ENCODE results near the gene HSDL2. TPM values are rescaled to one million over a fixed set of nuclear protein-coding genes. Genes with fewer than 3 reads are reported as not detected.

The HSDL2 gene
- polyA plus RNA-seq, 1 of the 3 experiments (the other 2 are of a cell fraction): 14.4 TPM

DNA sequence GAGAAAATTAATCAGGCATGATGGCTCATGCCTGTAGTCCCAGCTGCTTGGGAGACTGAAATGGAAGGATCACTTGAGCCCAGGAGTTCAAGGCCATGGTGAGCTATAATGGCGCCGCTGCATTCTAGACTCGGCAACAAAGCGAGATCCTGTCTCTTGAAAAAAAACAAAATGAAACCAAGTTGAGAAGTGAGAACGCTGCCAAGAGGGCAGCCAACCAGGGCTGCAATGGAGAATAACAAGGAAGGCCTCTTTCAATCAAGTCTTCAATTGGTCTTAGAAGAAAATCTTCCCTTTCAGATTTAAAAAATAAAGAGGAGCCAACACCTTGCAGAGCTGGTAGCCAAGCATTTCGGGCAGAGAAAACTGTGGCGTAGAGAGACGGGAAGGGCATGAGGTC lies 121.4 kb downstream of the HSDL2 start:
- Histone ChIP-seq H3K79me2 (ENCODE audit: insufficient read depth) (peaks cover 30% of the 10 kb centered on the region), H3K36me3 (replicated peaks in 1 of 2; ENCODE audit: control insufficient read depth in 1 of 2, insufficient read depth in 2 of 2, low read length in 1 of 2) (no peaks in the 10 kb centered on the region), H3K27ac (ENCODE audit: low read depth in 2 of 2, low read length in 1 of 2) (no peak overlapping the region), H4K20me1 (ENCODE audit: insufficient read depth) (no peaks in the 10 kb centered on the region), H3K27me3 (ENCODE audit: insufficient read depth) (no peaks in the 10 kb centered on the region), H3K4me3 (ENCODE audit: low read depth in 2 of 2, low read length in 1 of 2) (no peak overlapping the region), H3F3A (replicated peaks; ENCODE audit: insufficient read depth) (peaks cover 6% of the 10 kb centered on the region), H3K9me3 (no peaks in the 10 kb centered on the region), H3K4me2 (no peak overlapping the region), H3K9me2 (no peaks in the 10 kb centered on the region), H3K9ac (no peak overlapping the region), H2AFZ (ENCODE audit: low read depth) (no peak overlapping the region), H3K4me1 (ENCODE audit: control insufficient read depth in 1 of 2, insufficient read depth in 2 of 2, low read depth in 1 of 2, low read length in 1 of 2) (peaks cover 0 to 8% of the 10 kb centered on the region in 2 experiments; a peak in 3 of 4 replicates)
- ChIA-PET CTCF (interaction anchor here (0.8 kb wide), 1 partner anchor 15 kb away, joined by 3 read pairs; the partner anchor contains the start of gene KIAA1958), POLR2A (no interaction called here)
- DNase-seq: no peak
- TF ChIP-seq FOSL2 (IDR thresholded peaks at IDR 0.05; ENCODE audit: borderline replicate concordance, low read depth): no peak
- TF ChIP-seq RCOR1 (IDR thresholded peaks at IDR 0.05; ENCODE audit: low read length): no peak
- no peak for TF ChIP-seq POLR2AphosphoS5 (IDR thresholded peaks at IDR 0.05; ENCODE audit: low read depth, low read length)
- 94% methylated on average over 8 of the region's 8 CpGs for WGBS (ENCODE audit: low lambda C conversion rate)

DNA sequence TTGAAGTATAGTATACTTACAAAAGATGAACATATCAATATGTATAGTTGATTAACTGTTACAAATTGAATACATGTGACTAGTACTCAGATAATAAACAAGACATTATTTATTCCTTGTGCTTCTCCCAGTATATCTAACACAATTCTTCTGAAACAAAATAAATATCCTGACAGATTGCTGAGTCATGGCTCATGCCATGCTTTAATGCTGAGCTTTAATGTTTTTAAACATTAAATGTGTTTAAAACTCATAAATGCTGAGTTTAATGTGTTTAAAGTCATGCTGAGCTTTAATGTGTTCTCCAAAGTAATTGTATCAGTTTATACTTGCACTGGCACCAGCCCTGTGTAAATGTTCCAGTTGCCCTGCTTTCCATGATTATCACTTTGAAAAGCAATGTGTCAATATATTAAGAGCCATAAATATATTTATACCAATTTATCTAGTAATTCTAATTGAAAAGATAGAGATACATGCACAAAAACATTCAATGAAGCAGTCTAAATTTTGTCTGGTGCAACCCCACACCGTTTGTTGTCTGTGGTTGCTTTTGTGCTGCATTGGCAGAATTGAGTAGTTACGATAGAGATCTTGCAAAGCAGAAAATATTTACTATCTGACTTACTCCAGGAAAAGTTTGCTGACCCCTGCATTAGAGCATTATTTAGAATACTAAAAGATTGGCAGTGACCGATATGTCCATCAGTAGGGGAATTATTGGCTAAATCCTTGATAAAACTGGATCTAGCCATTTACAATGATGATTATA lies 122.5 kb downstream of the HSDL2 start:
- POLR2A ChIA-PET: no interaction called here

More for the DNA sequence above, 122.5 kb downstream of the HSDL2 start:
- Histone ChIP-seq H3K4me1 (ENCODE audit: control insufficient read depth in 1 of 2, insufficient read depth in 2 of 2, low read depth in 1 of 2, low read length in 1 of 2) (peaks cover 0 to 8% of the 10 kb centered on the region in 2 experiments; a peak in 3 of 4 replicates), H3K9me2 (no peaks in the 10 kb centered on the region), H3K9ac (no peak overlapping the region), H2AFZ (ENCODE audit: low read depth) (no peak overlapping the region), H3K79me2 (ENCODE audit: insufficient read depth) (peaks cover 31% of the 10 kb centered on the region), H3K4me3 (ENCODE audit: low read depth in 2 of 2, low read length in 1 of 2) (no peak overlapping the region), H4K20me1 (ENCODE audit: insufficient read depth) (no peaks in the 10 kb centered on the region), H3K27ac (ENCODE audit: low read depth in 2 of 2, low read length in 1 of 2) (no peak overlapping the region), H3F3A (replicated peaks; ENCODE audit: insufficient read depth) (peaks cover 6% of the 10 kb centered on the region), H3K9me3 (no peaks in the 10 kb centered on the region), H3K4me2 (no peak overlapping the region), H3K27me3 (ENCODE audit: insufficient read depth) (no peaks in the 10 kb centered on the region), H3K36me3 (replicated peaks in 1 of 2; ENCODE audit: control insufficient read depth in 1 of 2, insufficient read depth in 2 of 2, low read length in 1 of 2) (no peaks in the 10 kb centered on the region)
- 90% methylated on average over 3 of the region's 3 CpGs for WGBS (ENCODE audit: low lambda C conversion rate)
- CTCF ChIA-PET: interaction anchor here (0.6 to 0.8 kb wide), 3 partner anchors 16 to 389 kb away, joined by 3 read pairs; partner anchors contain the start of gene KIAA1958
- TF ChIP-seq MEF2A (IDR thresholded peaks at IDR 0.05; ENCODE audit: borderline replicate concordance, low read depth): no peak
- TF ChIP-seq TAF1 (IDR thresholded peaks at IDR 0.05; ENCODE audit: borderline replicate concordance, low read depth, low read length): no peak
- no peak for TF ChIP-seq SIN3A (IDR thresholded peaks at IDR 0.05; ENCODE audit: borderline replicate concordance, low read depth, low read length)
- TF ChIP-seq, protein P1, sequence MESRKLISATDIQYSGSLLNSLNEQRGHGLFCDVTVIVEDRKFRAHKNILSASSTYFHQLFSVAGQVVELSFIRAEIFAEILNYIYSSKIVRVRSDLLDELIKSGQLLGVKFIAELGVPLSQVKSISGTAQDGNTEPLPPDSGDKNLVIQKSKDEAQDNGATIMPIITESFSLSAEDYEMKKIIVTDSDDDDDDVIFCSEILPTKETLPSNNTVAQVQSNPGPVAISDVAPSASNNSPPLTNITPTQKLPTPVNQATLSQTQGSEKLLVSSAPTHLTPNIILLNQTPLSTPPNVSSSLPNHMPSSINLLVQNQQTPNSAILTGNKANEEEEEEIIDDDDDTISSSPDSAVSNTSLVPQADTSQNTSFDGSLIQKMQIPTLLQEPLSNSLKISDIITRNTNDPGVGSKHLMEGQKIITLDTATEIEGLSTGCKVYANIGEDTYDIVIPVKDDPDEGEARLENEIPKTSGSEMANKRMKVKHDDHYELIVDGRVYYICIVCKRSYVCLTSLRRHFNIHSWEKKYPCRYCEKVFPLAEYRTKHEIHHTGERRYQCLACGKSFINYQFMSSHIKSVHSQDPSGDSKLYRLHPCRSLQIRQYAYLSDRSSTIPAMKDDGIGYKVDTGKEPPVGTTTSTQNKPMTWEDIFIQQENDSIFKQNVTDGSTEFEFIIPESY (IDR thresholded peaks at IDR 0.05; ENCODE audit: borderline replicate concordance, low read depth): no peak
- TF ChIP-seq TCF12 (IDR thresholded peaks at IDR 0.05): no peak
- TF ChIP-seq SMC3 (IDR thresholded peaks at IDR 0.05; ENCODE audit: low read depth, low read length): no peak
- no peak for TF ChIP-seq EP300 (IDR thresholded peaks at IDR 0.05; ENCODE audit: borderline replicate concordance in 1 of 2, low read depth in 1 of 2, low read length in 1 of 2)
- no peak for TF ChIP-seq YY1 (IDR thresholded peaks at IDR 0.05; ENCODE audit: low read depth)
- no peak for DNase-seq
